HepG2 (cell line): ENCODE results near the gene PRR23C. TPM values are rescaled to one million over a fixed set of nuclear protein-coding genes. Genes with fewer than 3 reads are reported as not detected.
A peak's percentile ranks its signal among the peaks of the same experiment; 100 is the strongest.

Experiments used
- ATAC-seq: fragments of 200-7000 bp; cut with Tn5 transposase; 3 replicates; pipeline ENCODE4 v1.9.1; 2020; ENCODE audit warnings: mild to moderate bottlenecking, moderate library complexity
- BruUV-seq: library from RNA; stranded (reverse); fragments of 400-500 nt; replicated peaks from 2 replicates; lab custom pipeline; 2021; lab: Mats Ljungman, UMichigan
- CTCF ChIA-PET: fragments of 300-600 bp; formaldehyde crosslinking; extraction: SDS; loops from one replicate; lab custom pipeline; 2021; ENCODE audit warnings: low total read pairs, inconsistent platforms, low intra/inter-chr PET ratio; lab: Yijun Ruan, JAX
- POLR2A ChIA-PET: fragments of 350-600 bp; sonication (Branson Sonifier 250); formaldehyde crosslinking; loops from one replicate; lab custom pipeline; 2020; ENCODE audit warnings: antibody characterized with exemption, inconsistent platforms; lab: Yijun Ruan, JAX
- DNase-seq: peaks from one replicate; pipeline ENCODE4 v3.0.0-alpha.2; 2015; ENCODE audit warnings: low spot score
- FAIRE-seq: peaks from 3 replicates; lab custom pipeline; 2011; peaks lifted over from hg19 to GRCh38; lab: Jason Lieb, UNC
- H2AFZ ChIP-seq: one replicate; pipeline ENCODE4 v1.6.1; 2011; ENCODE audit warnings: low read length, inconsistent platforms
- H3K27ac ChIP-seq: fragments of 300-600 bp; 3 replicates; pipeline ENCODE4 v1.8.0; 2011; ENCODE audit warnings: mixed run types, mild to moderate bottlenecking, mixed read lengths, low read length, inconsistent platforms; ENCODE audit not compliant: insufficient read depth; ENCODE audit errors: extremely low read length
- H3K27me3 ChIP-seq, 2 experiments: fragments of 200-600 bp in 1 of 2; 2 replicates in 1 of 2; 3 replicates in 1 of 2; pipeline versions ENCODE4 v1.6.0 to v1.8.0; 2011; ENCODE audit warnings: low read length in 2 of 2, mild to moderate bottlenecking in 2 of 2, moderate library complexity in 2 of 2, inconsistent platforms in 1 of 2; ENCODE audit not compliant: insufficient read depth in 2 of 2, control insufficient read depth in 1 of 2
- H3K36me3 ChIP-seq, 2 experiments: fragments of 200-600 bp in 1 of 2; replicated peaks in 1 of 2; 2 replicates in 1 of 2; 3 replicates in 1 of 2; pipeline versions ENCODE4 v1.5.1 to v1.8.0; 2011; ENCODE audit warnings: low read length in 2 of 2, inconsistent platforms in 1 of 2; ENCODE audit not compliant: insufficient read depth in 2 of 2, control insufficient read depth in 1 of 2
- H3K4me1 ChIP-seq: 2 replicates; pipeline ENCODE4 v1.5.1; 2012; ENCODE audit warnings: low read length, inconsistent platforms; ENCODE audit not compliant: insufficient read depth
- H3K4me2 ChIP-seq: 2 replicates; pipeline ENCODE4 v1.6.0; 2011; ENCODE audit warnings: low read depth, low read length, inconsistent platforms
- H3K4me3 ChIP-seq, 3 experiments: fragments of 200-600 bp in 1 of 3; sonication (generic), shearing (Covaris generic) in 1 of 3; replicated peaks in 1 of 3; 2 replicates each; pipeline ENCODE4 v1.5.1; 2011 to 2016; ENCODE audit warnings: low read length in 3 of 3, inconsistent platforms in 2 of 3, low read depth in 2 of 3, mild to moderate bottlenecking in 2 of 3, control low read depth in 1 of 3, mixed read lengths in 1 of 3; ENCODE audit not compliant: insufficient read depth in 1 of 3
- H3K79me2 ChIP-seq: one replicate; pipeline ENCODE4 v1.6.1; 2011; ENCODE audit warnings: low read length, inconsistent platforms; ENCODE audit not compliant: insufficient read depth
- H3K9ac ChIP-seq: 2 replicates; pipeline ENCODE4 v1.6.0; 2011; ENCODE audit warnings: mild to moderate bottlenecking, low read depth, low read length, inconsistent platforms; ENCODE audit not compliant: insufficient read depth
- H3K9me3 ChIP-seq: 2 replicates; pipeline ENCODE4 v1.5.1; 2012; ENCODE audit warnings: mild to moderate bottlenecking, low read length
- H4K20me1 ChIP-seq: 2 replicates; pipeline ENCODE4 v1.6.0; 2011; ENCODE audit warnings: inconsistent platforms, mild to moderate bottlenecking, low read length, moderate library complexity; ENCODE audit not compliant: insufficient read depth
- KMT2A ChIP-seq: sonication (generic); formaldehyde crosslinking; IDR thresholded peaks from 2 replicates; pipeline ENCODE4 v1.4.0; 2020; ENCODE audit warnings: missing genetic modification reagents
- MAFF ChIP-seq: IDR thresholded peaks from 2 replicates; pipeline ENCODE4 v1.6.1; 2011; ENCODE audit warnings: low read depth, low read length, improper control_type of control experiment
- MAFK ChIP-seq, 2 experiments: IDR thresholded peaks in 1 of 2; conservative IDR thresholded peaks in 1 of 2; 2 replicates each; pipeline ENCODE4 v1.6.1; 2011; ENCODE audit warnings: improper control_type of control experiment in 2 of 2, low read length in 2 of 2
- NCOA1 ChIP-seq: sonication (generic); formaldehyde crosslinking; IDR thresholded peaks from 2 replicates; pipeline ENCODE4 v1.9.0; 2021; ENCODE audit warnings: missing genetic modification reagents
- WGBS: methylation state at CpG from one replicate; pipeline ENCODE4 v1.1.6; 2017; ENCODE audit warnings: low lambda C conversion rate; 5-methylcytosine and 5-hydroxymethylcytosine counted together
- in situ Hi-C: cut with HindIII; loops from 2 replicates; pipeline ENCODE4 v1.10.0; 2017; ENCODE audit warnings: low pct_unique_long_range_greater_than_20kb; ENCODE audit not compliant: extremely low pct_ligation_motif_present
- intact Hi-C: fragments of 100-400 bp; cut with micrococcal nuclease; formaldehyde crosslinking; loops from one replicate; pipeline ENCODE4 v1.10.0; 2022; ENCODE audit not compliant: unreplicated experiment
- polyA plus RNA-seq, 8 experiments: library from polyadenylated mRNA; depleted of rRNA in 3 of 8; stranded (reverse) in 7 of 8; unstranded in 1 of 8; fragments of >200 nt; fragmentation: Illumina TruSeq in 4 of 8; extraction: Trizol in 4 of 8; gene quantifications; 2 replicates each; pipeline versions ENCODE4 v1.2.1 to v1.2.3, GENCODE V29; 2011 to 2016; ENCODE audit warnings: low read depth in 4 of 8, missing spikeins in 1 of 8, mixed read lengths in 1 of 8; ENCODE audit not compliant: insufficient read depth in 1 of 8
- total RNA-seq, 5 experiments: library from RNA; depleted of rRNA; stranded (reverse); fragments of >200 nt; fragmentation: Illumina TruSeq; extraction: Trizol; gene quantifications; 2 replicates each; pipeline ENCODE4 v1.2.3, GENCODE V29; 2016; ENCODE audit warnings: low read depth in 1 of 5
- TF ChIP-seq, protein P1 (sequence below): sonication (generic); formaldehyde crosslinking; IDR thresholded peaks from 2 replicates; pipeline ENCODE4 v1.4.0; 2020; ENCODE audit warnings: missing genetic modification reagents, mild to moderate bottlenecking, borderline replicate concordance
- TF ChIP-seq, protein P2 (sequence below), 2 experiments: sonication (generic) in 1 of 2; formaldehyde crosslinking in 1 of 2; IDR thresholded peaks; 2 replicates each; pipeline versions ENCODE4 v1.4.0 to v1.6.1; 2018 to 2020; ENCODE audit warnings: missing genetic modification reagents in 2 of 2, borderline replicate concordance in 1 of 2, low read depth in 1 of 2, mild to moderate bottlenecking in 1 of 2, missing biosample characterization in 1 of 2

Gene PRR23C
- total and polyA plus RNA-seq, 2 of the 13 experiments (the other 11 are each of a cell fraction or from before 2014, with no cell fraction given): not detected

DNA sequence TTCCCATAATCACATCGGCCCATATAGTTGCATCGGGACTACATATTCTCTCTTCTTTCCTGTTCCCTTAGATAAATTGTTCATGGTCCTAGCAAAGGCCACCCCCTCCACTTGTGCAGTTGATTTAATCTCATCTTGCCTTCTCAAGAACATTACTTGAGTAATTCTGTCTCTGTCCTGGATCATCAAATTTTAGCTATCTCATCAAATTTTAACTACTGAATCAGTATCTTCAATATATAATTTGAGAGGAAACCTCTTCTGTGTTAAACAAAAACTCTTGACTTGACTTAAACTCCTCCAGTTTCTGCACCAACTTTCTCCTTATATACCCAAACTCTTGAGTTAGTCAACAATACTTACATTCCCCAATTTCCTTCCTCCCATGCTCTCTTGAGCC lies 19.7 kb downstream of the PRR23C start:
- in situ Hi-C loops (no loop called here), intact Hi-C loops (no loop called here)
- TF ChIP-seq, protein P1, sequence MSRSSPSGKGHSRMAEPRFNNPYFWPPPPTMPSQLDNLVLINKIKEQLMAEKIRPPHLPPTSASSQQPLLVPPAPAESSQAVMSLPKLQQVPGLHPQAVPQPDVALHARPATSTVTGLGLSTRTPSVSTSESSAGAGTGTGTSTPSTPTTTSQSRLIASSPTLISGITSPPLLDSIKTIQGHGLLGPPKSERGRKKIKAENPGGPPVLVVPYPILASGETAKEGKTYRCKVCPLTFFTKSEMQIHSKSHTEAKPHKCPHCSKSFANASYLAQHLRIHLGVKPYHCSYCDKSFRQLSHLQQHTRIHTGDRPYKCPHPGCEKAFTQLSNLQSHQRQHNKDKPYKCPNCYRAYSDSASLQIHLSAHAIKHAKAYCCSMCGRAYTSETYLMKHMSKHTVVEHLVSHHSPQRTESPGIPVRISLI (CRISPR knock-in tag): no peak
- no peak for TF ChIP-seq KMT2A (CRISPR knock-in tag)
- TF ChIP-seq, protein P2, sequence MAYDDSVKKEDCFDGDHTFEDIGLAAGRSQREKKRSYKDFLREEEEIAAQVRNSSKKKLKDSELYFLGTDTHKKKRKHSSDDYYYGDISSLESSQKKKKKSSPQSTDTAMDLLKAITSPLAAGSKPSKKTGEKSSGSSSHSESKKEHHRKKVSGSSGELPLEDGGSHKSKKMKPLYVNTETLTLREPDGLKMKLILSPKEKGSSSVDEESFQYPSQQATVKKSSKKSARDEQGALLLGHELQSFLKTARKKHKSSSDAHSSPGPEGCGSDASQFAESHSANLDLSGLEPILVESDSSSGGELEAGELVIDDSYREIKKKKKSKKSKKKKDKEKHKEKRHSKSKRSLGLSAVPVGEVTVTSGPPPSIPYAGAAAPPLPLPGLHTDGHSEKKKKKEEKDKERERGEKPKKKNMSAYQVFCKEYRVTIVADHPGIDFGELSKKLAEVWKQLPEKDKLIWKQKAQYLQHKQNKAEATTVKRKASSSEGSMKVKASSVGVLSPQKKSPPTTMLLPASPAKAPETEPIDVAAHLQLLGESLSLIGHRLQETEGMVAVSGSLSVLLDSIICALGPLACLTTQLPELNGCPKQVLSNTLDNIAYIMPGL (CRISPR knock-in tag; IDR thresholded peaks at IDR 0.05; ENCODE audit: borderline replicate concordance in 1 of 2, low read depth in 1 of 2): no peak
- TF ChIP-seq NCOA1 (CRISPR knock-in tag): no peak
- peak; percentile 45 for TF ChIP-seq MAFF
- TF ChIP-seq MAFK (conservative IDR thresholded peaks at IDR 0.05 in 1 of 2, IDR thresholded peaks at IDR 0.05 in 1 of 2; ENCODE audit: low read length in 2 of 2): peak; percentile 9 to 54; a peak in 1 of 4 replicates
- FAIRE-seq (no peak), ATAC-seq (no peak), DNase-seq (no peak)
- no peak overlapping the region for H2AFZ ChIP-seq
- H3K9me3 ChIP-seq: no peaks in the 10 kb centered on the region
- no TSS peak for BruUV-seq
- ChIA-PET CTCF (no interaction called here), POLR2A (no interaction called here)
- H3K4me3 ChIP-seq: no peak overlapping the region
- H3K4me1 ChIP-seq: no peaks in the 10 kb centered on the region
- no peaks in the 10 kb centered on the region for H3K27me3 ChIP-seq
- H4K20me1 ChIP-seq: no peaks in the 10 kb centered on the region
- H3K27ac ChIP-seq: no peak overlapping the region
- no peaks in the 10 kb centered on the region for H3K36me3 ChIP-seq
- no peaks in the 10 kb centered on the region for H3K79me2 ChIP-seq
- no peak overlapping the region for H3K9ac ChIP-seq
- 19% methylated on average over 2 of the region's 2 CpGs for WGBS
- no peak overlapping the region for H3K4me2 ChIP-seq
